NCI-H2171 (cell line): ENCODE measurements around the gene MATK.

ENCODE experiments used
- DNase-seq: peaks from one replicate; lab custom pipeline; 2025; lab: John Stamatoyannopoulos, UW

Gene MATK, protein sequence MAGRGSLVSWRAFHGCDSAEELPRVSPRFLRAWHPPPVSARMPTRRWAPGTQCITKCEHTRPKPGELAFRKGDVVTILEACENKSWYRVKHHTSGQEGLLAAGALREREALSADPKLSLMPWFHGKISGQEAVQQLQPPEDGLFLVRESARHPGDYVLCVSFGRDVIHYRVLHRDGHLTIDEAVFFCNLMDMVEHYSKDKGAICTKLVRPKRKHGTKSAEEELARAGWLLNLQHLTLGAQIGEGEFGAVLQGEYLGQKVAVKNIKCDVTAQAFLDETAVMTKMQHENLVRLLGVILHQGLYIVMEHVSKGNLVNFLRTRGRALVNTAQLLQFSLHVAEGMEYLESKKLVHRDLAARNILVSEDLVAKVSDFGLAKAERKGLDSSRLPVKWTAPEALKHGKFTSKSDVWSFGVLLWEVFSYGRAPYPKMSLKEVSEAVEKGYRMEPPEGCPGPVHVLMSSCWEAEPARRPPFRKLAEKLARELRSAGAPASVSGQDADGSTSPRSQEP

GRCh38 chr19:3785938-3786824 lies at the start of gene MATK:
Gene MATK, minus strand, starts transcription at chr19:3786381. Its CDS starts 1,246 bp downstream, at chr19:3785135.
- peak; percentile 32 for DNase-seq

DNA sequence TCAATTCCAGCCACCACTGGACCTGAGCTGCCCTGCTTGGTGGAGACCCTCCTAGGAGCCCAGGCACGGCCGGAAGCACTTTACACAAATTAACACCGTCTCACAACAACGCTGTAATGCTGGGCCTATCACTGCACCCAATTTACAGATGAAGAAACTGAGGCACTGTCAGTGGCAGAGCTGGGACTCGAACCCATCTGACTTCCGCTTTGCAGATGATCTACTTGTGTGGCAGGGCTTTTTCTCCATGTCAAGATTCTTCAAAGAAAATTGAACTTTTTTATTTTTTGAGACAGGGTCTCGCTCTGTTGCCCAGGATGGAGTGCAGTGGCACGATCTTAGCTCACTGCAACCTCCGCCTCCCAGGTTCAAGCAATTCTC lies 48.9 kb upstream of the MATK start:
- DNase-seq = no peak

DNA sequence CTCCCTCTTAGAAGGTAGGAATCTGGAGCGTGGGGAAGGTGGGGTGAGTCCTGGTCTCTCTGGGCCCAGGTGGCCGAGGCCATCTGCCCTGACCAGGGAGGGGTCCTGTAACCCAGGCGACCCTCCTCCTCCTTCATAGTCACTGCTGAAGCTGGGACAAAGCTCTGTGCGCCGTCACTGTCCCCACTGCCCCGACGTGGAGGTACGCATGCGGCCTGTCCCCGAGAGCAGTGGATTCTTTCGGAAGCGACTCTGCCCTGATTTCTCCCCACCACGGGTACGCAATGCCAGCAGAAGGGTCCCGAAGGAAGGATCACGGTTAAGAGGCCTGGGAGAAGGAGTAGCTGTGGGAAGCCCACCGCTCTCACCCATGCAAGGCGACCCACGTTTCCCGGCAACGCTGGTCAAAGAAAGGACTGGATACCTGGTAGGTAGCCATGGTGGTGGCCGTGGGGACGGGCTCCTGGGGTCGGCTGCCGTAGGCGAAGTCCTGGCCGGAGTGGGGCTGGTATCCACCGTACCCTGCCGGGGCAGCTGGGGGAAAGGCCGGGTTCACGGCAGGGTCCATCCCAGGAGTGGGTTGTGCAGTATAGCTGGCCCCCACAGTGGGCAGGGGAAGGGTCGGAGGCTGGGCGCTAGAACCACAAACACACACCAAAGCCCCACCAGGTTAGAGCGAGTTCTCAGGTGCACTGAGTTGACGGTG lies 48.3 kb upstream of the MATK start:
- DNase-seq = no peak

GRCh38 chr19:3833578-3834348 lies 47.6 kb upstream of the MATK start:
- no peak for DNase-seq

- DNase-seq = no peak
These were observed 45.8 kb upstream of the MATK start for GRCh38 chr19:3832001-3832400.

GRCh38 chr19:3831601-3832000 lies 45.4 kb upstream of the MATK start:
- DNase-seq = no peak

GRCh38 chr19:3830621-3831589 lies 44.7 kb upstream of the MATK start:
- DNase-seq = no peak

DNA sequence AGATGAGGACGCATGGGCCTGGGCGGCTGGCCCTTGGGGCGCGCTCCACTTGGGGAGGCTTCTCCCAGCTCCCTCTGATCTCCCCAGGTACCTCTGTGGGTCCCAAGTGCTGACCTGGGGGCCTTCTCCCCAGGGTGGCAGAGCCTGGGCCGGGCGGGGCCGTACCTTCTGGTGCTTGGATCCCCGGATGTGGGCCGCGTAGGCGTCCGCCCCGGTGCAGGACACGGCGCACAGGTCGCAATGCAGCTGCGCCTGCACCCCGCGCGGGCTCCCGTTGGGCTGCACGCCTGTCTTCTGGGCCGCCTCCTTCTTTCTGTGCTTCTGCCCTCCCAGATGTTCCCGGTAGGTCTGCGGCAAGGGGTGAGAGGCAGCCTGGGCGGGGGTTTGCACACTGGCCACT lies 41.1 kb upstream of the MATK start:
- no peak for DNase-seq

DNA sequence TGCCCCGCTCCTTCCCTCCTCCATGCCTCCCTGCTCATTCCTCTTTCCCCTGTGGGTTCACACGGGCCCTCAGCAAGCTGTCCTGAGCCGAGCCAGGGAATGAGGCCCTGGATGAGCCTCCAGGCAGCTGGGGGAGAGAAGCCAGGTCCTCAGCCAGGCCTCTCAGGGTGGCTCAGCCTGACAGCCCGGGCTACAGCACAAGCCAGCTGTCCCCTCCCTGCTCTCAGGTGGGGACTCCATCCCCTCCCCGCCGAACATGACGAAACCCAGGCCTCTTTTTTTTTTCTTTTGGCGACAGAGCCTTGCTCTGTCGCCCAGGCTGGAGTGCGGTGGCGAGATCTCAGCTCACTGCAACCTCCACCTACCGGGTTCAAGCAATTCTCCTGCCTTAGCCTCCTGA lies 40.0 kb upstream of the MATK start:
- peak; percentile 45 for DNase-seq

- no peak for DNase-seq
These were observed 39.2 kb upstream of the MATK start for GRCh38 chr19:3825286-3825956.

DNA sequence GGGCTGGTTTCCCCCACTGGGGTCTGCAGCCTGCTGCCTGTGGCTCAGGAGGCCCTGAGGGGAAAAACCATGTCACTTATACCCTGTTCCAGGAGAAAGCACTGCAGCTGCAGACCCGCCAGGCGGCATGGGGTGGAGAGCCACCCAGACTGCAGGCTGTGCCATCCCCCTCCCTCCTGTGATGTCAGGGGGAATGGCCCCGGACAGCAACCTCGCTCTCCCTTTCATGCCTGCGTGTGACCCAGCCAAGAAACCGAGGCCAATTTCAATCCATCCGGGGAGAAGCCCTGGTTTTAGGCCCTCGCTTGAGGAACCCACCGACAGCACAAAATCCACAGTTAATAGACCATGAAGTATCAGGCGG lies 37.2 kb upstream of the MATK start:
- DNase-seq = no peak

DNA sequence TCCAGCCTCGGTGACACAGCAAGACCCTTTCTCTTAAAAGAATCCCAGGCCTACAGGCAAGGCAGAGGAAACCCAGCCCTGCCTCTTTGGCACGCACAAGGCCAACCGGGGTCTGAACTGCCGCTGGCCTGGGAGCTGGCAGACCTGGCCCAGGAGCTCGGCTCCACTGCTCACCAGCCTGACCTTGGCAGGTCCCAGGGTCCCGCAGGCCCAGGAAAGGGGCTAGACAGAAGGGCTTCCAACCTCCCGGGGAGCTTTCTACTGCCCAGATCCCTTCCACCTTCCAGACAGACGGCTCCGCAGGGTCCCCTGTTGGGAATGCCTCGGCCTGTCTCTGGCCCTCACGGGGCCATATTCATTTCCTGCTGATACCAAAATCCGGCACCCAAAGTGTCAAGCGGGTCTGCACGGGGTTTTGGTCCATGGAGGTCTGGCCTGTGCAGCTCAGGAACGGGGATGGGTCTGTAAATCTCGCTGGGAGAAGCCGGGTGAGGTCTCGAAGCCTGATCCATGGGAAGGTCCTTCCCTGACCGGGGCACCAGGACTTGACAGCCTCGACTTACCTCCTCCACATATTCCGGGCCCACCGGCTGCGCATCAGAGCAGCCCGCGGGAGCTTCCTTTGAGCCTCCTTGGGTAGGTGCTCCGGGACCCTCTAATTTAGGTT lies 36.6 kb upstream of the MATK start:
- DNase-seq = no peak

GRCh38 chr19:3821857-3822364 lies 35.7 kb upstream of the MATK start:
- no peak for DNase-seq

DNA sequence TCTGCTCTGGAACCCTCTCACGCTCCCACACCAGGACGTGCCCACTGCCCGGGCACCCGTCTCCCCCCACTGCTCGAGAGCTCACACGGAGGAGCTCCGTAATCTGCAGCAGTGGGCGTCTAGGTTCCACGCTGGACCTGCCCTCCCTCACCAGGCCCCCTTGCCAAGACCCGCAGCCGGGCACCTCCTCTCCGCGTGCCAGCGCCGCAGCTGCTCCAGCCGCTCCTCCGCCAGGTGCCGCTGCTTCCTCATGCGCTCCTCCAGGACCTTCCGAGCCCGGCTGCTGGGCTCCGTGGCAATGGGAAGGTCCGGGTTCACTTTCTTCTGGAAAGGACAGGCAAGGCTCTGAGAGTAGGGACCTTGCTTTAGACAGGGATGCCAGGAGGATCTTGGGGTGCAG lies 35.0 kb upstream of the MATK start:
- peak; percentile 14 for DNase-seq

DNA sequence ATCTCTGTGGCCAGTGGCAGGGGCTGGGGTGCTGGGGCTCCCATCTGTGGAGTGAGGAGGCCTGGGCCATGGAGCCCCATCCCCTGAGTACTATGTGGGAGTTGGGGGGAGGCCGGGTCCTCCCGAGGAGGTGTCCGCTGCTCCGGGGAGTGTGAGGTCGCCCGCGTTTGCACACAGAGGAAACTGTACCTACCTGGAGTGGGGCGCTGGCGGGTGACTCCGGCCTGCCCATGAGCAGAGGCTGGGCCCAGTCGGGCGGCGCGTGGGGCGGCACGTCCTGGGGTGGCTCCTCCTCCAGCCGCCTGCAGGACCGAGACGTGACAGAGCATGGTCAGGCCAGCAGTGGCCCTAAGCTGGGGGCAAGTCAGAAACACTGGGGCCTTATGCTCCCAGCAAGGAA lies 33.8 kb upstream of the MATK start:
- DNase-seq = no peak

GRCh38 chr19:3818918-3819317 lies 32.7 kb upstream of the MATK start:
- DNase-seq = no peak

DNA sequence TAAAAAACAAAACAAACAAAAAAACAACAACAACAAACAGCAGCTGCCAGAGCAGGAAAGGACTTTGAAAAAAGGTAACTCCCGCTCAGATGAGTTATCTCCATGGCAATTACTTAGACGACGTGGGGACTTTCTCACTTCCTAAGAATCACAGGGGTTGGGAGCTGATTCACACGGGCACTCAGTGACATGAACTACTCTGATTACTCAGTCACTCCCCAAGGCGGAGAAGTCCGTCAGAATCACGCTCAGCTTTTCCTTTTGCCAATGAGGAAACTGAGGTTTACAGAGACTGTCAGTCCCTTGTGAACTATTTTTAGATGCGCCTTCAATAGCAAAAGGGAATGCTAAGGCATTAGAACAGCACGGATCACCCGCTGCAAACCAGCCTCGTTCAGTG lies 32.3 kb upstream of the MATK start:
- DNase-seq = no peak

DNA sequence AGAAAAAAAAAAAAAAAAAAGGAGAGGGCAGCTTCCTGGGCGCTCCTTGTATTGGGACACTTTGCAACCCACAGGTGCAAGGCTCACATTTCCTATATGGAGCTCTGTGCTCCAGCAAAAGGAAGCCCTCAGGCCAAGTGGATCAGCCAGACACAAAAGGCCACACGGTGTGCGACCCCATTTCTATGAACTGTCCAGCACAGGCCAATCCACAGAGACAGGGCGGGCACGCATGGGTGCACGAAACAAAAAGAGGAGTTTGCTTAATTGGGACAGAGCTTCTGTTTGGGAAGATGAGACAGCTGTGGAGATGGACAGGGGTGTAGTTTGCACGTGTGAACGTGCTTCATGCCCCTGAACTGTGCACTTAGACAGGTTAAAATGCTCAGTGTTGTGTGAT lies 31.6 kb upstream of the MATK start:
- no peak for DNase-seq

DNA sequence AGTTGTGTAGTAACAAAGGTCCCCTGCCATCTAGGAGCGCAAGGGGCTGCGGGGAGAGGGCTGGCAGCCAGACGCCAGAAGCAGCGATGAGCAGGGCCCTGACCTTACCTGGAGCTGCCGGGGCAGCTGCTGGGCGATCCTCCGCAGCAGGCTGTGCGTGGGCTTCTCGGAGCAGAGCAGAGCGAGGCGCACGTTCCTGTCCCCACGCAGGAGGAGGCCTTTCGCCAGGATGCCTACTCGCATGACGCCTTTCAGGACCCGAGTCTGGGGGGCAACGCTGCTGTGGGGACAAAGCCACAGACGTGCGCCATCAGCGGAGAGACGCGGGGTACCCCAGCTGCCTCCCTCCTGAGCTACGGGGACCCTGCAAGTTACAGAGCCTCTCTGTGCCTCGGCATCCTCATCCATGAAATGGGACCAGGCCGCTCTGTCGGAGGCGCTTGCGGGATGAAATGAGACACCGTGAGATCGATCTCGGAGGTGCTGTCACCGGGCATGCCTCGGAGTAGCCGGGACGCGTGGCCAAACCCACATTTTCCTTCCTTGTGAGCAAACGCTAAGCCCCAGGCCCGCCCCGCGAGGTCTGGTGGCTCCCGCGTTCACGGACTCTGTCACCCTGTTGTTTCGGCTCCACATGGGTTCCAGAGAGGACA lies 30.5 kb upstream of the MATK start:
- DNase-seq = no peak
